ENCODE results near the gene POLR1C. TPM values are rescaled to one million over a fixed set of nuclear protein-coding genes. Genes with fewer than 3 reads are reported as not detected.

The POLR1C gene
- total RNA-seq, 1 experiment from 2014 or later = 75.4 TPM

DNA sequence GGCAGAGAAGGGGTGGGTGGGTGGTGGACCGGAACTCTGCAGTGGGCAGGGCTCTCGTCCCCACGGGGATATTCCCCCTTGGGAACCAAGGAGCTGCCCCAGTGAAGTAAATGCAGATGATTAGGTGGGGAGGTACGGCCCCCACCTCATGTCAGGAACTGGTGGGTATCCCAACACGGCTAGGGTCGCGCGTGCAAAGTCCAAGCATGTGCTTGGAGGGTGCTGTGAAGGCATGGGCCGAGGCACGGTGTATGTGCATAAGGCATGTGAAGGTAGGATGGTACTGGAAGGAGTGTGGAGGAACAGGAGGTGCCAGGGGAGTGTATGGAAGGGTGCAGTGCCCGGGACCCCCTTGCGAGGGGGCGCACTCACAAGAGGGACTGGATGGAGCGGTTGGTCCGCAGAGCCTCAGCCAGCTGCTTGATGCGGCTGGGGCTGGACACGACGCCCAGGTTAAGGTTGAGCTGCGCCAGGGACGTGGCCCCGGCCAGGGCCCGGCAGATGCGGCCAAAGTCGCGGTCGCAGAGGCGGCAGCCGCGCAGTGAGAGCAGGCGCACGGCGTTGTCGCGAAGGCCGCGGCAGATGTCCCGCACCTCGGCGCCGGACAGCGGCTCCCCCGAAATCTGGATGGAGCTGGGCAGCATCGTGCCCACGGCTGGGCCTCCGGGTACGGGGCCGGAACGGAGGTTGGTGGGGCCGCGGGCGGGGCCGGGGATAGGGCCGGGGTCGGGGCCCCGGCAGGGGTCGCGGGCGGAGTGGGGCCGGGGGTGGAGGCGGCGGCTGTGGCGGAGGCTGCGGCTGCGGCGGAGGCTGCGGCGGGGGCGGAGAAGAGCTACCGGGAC, 7.5 kb upstream of the POLR1C start:
- Histone ChIP-seq H3K4me3 (ENCODE audit: low read depth, low read length, poor library complexity, severe bottlenecking) (peak overlapping the region; percentile 78), H3K27me3 (replicated peaks; ENCODE audit: insufficient read depth, low read depth, low read length, poor library complexity) (no peaks in the 10 kb centered on the region), H3K36me3 (ENCODE audit: insufficient read depth, low read length, poor library complexity, severe bottlenecking) (peaks cover 37% of the 10 kb centered on the region), H3K27ac (ENCODE audit: low read depth, low read length, poor library complexity, severe bottlenecking) (no peak overlapping the region), H3K4me1 (ENCODE audit: insufficient read depth, low read length, poor library complexity, severe bottlenecking) (no peaks in the 10 kb centered on the region), H3K9me3 (ENCODE audit: low read depth, low read length, poor library complexity, severe bottlenecking) (no peaks in the 10 kb centered on the region)
- CTCF ChIA-PET = interaction anchor here (0.7 to 1.0 kb wide), 3 partner anchors 17 to 54 kb away, joined by 4 to 5 read pairs (median 5); partner anchors contain the start of gene DLK2
- POLR2A ChIA-PET (ENCODE audit: low non-redundant PET) = no interaction called here
- no TSS peak for BruUV-seq (replicated peaks)
- no peak for TF ChIP-seq EZH2 (IDR thresholded peaks at IDR 0.05; ENCODE audit: borderline replicate concordance, low read depth, low read length, poor library complexity, severe bottlenecking)
- TF ChIP-seq, protein P1, sequence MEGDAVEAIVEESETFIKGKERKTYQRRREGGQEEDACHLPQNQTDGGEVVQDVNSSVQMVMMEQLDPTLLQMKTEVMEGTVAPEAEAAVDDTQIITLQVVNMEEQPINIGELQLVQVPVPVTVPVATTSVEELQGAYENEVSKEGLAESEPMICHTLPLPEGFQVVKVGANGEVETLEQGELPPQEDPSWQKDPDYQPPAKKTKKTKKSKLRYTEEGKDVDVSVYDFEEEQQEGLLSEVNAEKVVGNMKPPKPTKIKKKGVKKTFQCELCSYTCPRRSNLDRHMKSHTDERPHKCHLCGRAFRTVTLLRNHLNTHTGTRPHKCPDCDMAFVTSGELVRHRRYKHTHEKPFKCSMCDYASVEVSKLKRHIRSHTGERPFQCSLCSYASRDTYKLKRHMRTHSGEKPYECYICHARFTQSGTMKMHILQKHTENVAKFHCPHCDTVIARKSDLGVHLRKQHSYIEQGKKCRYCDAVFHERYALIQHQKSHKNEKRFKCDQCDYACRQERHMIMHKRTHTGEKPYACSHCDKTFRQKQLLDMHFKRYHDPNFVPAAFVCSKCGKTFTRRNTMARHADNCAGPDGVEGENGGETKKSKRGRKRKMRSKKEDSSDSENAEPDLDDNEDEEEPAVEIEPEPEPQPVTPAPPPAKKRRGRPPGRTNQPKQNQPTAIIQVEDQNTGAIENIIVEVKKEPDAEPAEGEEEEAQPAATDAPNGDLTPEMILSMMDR (conservative IDR thresholded peaks at IDR 0.05; ENCODE audit: low read depth, low read length) = no peak
- intact Hi-C loops (cut with micrococcal nuclease; ENCODE audit: unreplicated experiment) = loop anchor here (10.0 kb wide), 1 partner anchor 245 kb away; no protein-coding TSS in a partner anchor
- DNase-seq (ENCODE audit: low spot score) = no peak

DNA sequence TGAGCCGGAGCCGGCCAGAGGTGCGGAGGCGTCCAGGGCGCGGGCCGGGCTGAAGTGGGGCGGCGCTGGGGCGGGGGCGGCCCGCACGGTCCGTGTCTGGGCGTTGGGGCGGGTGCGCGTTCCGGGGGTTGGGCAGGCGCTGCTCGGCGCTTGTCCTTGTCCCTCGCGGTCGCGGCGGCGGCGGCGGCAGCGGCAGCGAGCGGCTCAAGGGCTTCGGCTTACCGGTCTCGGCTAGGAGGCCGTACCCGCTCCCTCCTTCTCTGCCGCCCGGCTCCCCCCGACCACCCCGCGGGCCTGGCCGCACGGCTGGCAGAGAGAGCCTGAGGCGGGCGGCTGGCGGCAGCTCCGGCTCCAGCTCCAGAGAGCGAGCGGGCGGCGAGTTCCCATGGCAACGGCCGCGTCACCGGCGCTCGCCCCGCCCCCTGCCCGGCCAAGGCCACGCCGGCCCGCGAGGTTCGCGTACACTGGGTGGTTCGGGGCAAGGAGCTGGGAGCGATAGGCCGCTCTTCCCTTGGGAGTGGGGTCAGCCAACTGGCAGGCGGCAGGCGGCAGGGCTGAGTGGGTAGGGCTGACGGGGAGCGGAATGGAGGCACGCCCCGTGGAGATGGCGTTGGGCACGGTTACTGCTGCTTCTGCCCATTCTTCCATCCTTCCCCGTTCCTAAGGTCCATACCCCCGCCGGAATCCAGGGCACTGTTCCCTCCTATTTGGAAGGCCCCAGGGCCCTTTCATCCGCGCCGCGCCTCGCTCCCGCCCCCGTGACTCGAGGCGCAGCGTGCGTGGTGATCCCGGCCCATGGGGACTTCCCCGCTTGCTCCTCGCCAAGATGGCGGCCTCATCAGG, 6.7 kb upstream of the POLR1C start, which contains the start of gene LRRC73:
Gene LRRC73, minus strand, starts transcription at position 363 of the 843 bp plus-strand sequence. CDS start 561 bp downstream, outside the sequence.
- peaks cover 40% of the 10 kb centered on the region for H3K36me3 ChIP-seq (ENCODE audit: insufficient read depth, low read length, poor library complexity, severe bottlenecking)
- intact Hi-C loops (cut with micrococcal nuclease; ENCODE audit: unreplicated experiment) = loop anchor here (10.0 kb wide), 1 partner anchor 245 kb away; no protein-coding TSS in a partner anchor

DNA sequence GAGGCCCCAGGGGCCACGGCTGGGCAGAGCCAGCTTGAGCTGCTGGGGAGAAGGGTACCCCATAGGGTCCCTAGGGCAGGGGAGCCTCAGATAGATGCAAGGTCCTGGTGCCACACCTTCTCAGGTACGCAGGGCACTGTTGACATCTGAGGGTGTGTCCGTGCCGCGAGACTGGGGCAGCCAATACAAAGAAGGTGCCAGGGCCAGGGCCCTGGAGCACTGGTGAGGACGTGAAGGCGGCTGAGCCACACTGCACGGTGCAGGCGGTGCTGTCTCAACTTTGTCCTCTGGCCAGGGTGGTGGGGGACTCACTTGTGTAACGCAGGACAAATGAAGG, 6.1 kb upstream of the POLR1C start:
- TF ChIP-seq, protein P1 (conservative IDR thresholded peaks at IDR 0.05; ENCODE audit: low read depth, low read length) = no peak
- TF ChIP-seq EZH2 (IDR thresholded peaks at IDR 0.05; ENCODE audit: borderline replicate concordance, low read depth, low read length, poor library complexity, severe bottlenecking) = no peak
- ChIA-PET CTCF (no interaction called here), POLR2A (ENCODE audit: low non-redundant PET) (no interaction called here)
- peaks cover 6% of the 10 kb centered on the region for H3K4me1 ChIP-seq (ENCODE audit: insufficient read depth, low read length, poor library complexity, severe bottlenecking)
- H3K27me3 ChIP-seq (replicated peaks; ENCODE audit: insufficient read depth, low read depth, low read length, poor library complexity) = no peaks in the 10 kb centered on the region
- H3K4me3 ChIP-seq (ENCODE audit: low read depth, low read length, poor library complexity, severe bottlenecking) = peak overlapping the region; percentile 78
- H3K9me3 ChIP-seq (ENCODE audit: low read depth, low read length, poor library complexity, severe bottlenecking) = no peaks in the 10 kb centered on the region
- DNase-seq (ENCODE audit: low spot score) = no peak
- no TSS peak for BruUV-seq (replicated peaks)
- H3K36me3 ChIP-seq (ENCODE audit: insufficient read depth, low read length, poor library complexity, severe bottlenecking) = peaks cover 43% of the 10 kb centered on the region
- intact Hi-C loops (cut with micrococcal nuclease; ENCODE audit: unreplicated experiment) = no loop called here
- H3K27ac ChIP-seq (ENCODE audit: low read depth, low read length, poor library complexity, severe bottlenecking) = peak overlapping the region; percentile 54

More for the DNA sequence above, 6.7 kb upstream of the POLR1C start, which contains the start of gene LRRC73:
- BruUV-seq (replicated peaks) = no TSS peak
- Histone ChIP-seq H3K9me3 (ENCODE audit: low read depth, low read length, poor library complexity, severe bottlenecking) (no peaks in the 10 kb centered on the region), H3K27ac (ENCODE audit: low read depth, low read length, poor library complexity, severe bottlenecking) (peak within 1 kb of the TSS; percentile 54), H3K4me1 (ENCODE audit: insufficient read depth, low read length, poor library complexity, severe bottlenecking) (peaks cover under 1% of the 10 kb centered on the region), H3K27me3 (replicated peaks; ENCODE audit: insufficient read depth, low read depth, low read length, poor library complexity) (no peaks in the 10 kb centered on the region), H3K4me3 (ENCODE audit: low read depth, low read length, poor library complexity, severe bottlenecking) (peak within 1 kb of the TSS; percentile 78)
- CTCF ChIA-PET = interaction anchor here (1.0 kb wide), 2 partner anchors 18 to 55 kb away, joined by 4 to 5 read pairs; partner anchors contain the start of gene DLK2
- no peak for TF ChIP-seq EZH2 (IDR thresholded peaks at IDR 0.05; ENCODE audit: borderline replicate concordance, low read depth, low read length, poor library complexity, severe bottlenecking)
- TF ChIP-seq, protein P1 (conservative IDR thresholded peaks at IDR 0.05; ENCODE audit: low read depth, low read length) = no peak
- POLR2A ChIA-PET (ENCODE audit: low non-redundant PET) = interaction anchor here (0.6 kb wide), 1 partner anchor 337 kb away, joined by 3 read pairs; no protein-coding TSS in a partner anchor
- DNase-seq (ENCODE audit: low spot score) = peak; percentile 77

Measured in A673 (cell line).